ENCODE results near the gene CDK19. TPM values are rescaled to one million over a fixed set of nuclear protein-coding genes. Genes with fewer than 3 reads are reported as not detected.
A peak's percentile ranks its signal among the peaks of the same experiment; 100 is the strongest.

Gene CDK19
- total RNA-seq, 1 experiment from 2014 or later: 7.0 TPM

GRCh38 chr6:110646951-110647910, 168.0 kb downstream of the CDK19 start:
- Histone ChIP-seq H2AK5ac (ENCODE audit: insufficient read length, low read length) (no peak overlapping the region), H4K8ac (replicated peaks; ENCODE audit: insufficient read length, low read depth, low read length) (no peak overlapping the region), H2BK5ac (ENCODE audit: insufficient read length, low read length) (no peak overlapping the region), H3K23ac (ENCODE audit: insufficient read length, low read depth, low read length) (no peak overlapping the region), H3K18ac (ENCODE audit: insufficient read length, low read depth, low read length) (no peak overlapping the region), H2AFZ (ENCODE audit: low read length) (no peak overlapping the region), H2BK12ac (ENCODE audit: insufficient read length, low read depth, low read length) (no peak overlapping the region), H4K91ac (ENCODE audit: insufficient read length, low read depth, low read length) (no peak overlapping the region), H2BK120ac (ENCODE audit: low read depth, low read length, poor library complexity, severe bottlenecking) (no peak overlapping the region), H3T11ph (ENCODE audit: low read length) (no peak overlapping the region), H3K79me1 (ENCODE audit: insufficient read depth, low read depth, low read length, poor library complexity, severe bottlenecking) (no peaks in the 10 kb centered on the region), H3K4me1 (ENCODE audit: insufficient read depth, low read length) (no peaks in the 10 kb centered on the region), H3K9me3 (ENCODE audit: control insufficient read depth, low read depth, low read length) (no peaks in the 10 kb centered on the region), H2BK20ac (ENCODE audit: low read depth, low read length, poor library complexity, severe bottlenecking) (no peak overlapping the region), H3K56ac (ENCODE audit: insufficient read length, low read depth, low read length) (no peak overlapping the region), H3K4ac (ENCODE audit: low read depth, low read length) (no peak overlapping the region), H3K4me2 (ENCODE audit: insufficient read depth, insufficient read length, low read length) (no peak overlapping the region), H3K79me2 (ENCODE audit: insufficient read depth, low read length) (no peaks in the 10 kb centered on the region), H4K5ac (ENCODE audit: insufficient read length, low read depth, low read length) (no peak overlapping the region), H3K14ac (ENCODE audit: insufficient read depth, low read length) (no peak overlapping the region), H3K27me3 (ENCODE audit: insufficient read depth, low read length) (no peaks in the 10 kb centered on the region), H2BK15ac (ENCODE audit: low read depth, low read length) (no peak overlapping the region), H4K20me1 (ENCODE audit: control insufficient read depth, insufficient read depth, insufficient read length) (no peaks in the 10 kb centered on the region), H3K9ac (ENCODE audit: extremely low read depth, insufficient read length, low read length) (no peak overlapping the region), H3K27ac (ENCODE audit: insufficient read length, low read depth, low read length) (no peak overlapping the region), H3K23me2 (ENCODE audit: insufficient read length, low read depth, low read length, poor library complexity, severe bottlenecking) (no peaks in the 10 kb centered on the region)
- H3K9me3 Mint-ChIP-seq: no peaks in the 10 kb centered on the region
- H3K4me1 Mint-ChIP-seq: peaks cover 4 to 7% of the 10 kb centered on the region in 2 experiments
- H3K36me3 Mint-ChIP-seq (ENCODE audit: insufficient read depth in 1 of 3, low read depth in 3 of 3): peaks cover 0 to 7% (median 2%) of the 10 kb centered on the region in 3 experiments; a peak in 2 of 7 replicates
- no peaks in the 10 kb centered on the region for H3K27me3 Mint-ChIP-seq (ENCODE audit: low read depth)
- WGBS (ENCODE audit: extremely low coverage, insufficient read length, low lambda C conversion rate): no CpG with 5 or more reads among the region's 19 CpGs
- peak; percentile 69 for DNase-seq
- H3K27ac Mint-ChIP-seq: peak overlapping the region in 1 of 3 experiments; percentile 44; a peak in 1 of 7 replicates
- H3K4me3 Mint-ChIP-seq: no peak overlapping the region
- TF ChIP-seq CTCF (conservative IDR thresholded peaks at IDR 0.05): peak; percentile 76

Measured in H9 (cell line).